ENCODE data around the gene IDI1.
"Not testable (repeated sequence)": the region's sequence is repeated elsewhere in the genome, so short reads cannot be mapped to it uniquely, and the experiment has no call there.

Gene IDI1

DNA sequence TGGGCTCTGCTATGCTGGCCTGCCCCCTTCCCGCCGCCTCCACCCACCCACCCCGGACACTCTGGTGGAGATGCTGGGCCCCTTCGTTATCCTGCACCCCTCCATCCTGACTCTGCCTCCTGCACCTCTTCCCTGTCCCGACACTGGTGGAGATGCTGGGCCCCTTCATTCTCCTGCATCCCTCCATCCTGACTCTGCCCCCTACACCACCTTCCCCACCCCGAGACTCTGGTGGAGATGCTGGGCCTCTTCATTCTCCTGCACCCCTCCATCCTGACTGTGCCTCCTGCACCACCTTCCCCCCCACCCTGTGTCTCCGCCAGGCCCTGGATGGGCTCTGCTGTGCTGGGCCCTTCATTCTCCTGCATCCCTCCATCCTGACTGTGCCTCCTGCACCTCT is 38.2 kb downstream of the IDI1 start:
- no peak for DNase-seq (ENCODE audit: low read depth)
- no peak overlapping the region for H3K4me3 ChIP-seq (ENCODE audit: low read depth, low read length)
- TF ChIP-seq, protein P1, sequence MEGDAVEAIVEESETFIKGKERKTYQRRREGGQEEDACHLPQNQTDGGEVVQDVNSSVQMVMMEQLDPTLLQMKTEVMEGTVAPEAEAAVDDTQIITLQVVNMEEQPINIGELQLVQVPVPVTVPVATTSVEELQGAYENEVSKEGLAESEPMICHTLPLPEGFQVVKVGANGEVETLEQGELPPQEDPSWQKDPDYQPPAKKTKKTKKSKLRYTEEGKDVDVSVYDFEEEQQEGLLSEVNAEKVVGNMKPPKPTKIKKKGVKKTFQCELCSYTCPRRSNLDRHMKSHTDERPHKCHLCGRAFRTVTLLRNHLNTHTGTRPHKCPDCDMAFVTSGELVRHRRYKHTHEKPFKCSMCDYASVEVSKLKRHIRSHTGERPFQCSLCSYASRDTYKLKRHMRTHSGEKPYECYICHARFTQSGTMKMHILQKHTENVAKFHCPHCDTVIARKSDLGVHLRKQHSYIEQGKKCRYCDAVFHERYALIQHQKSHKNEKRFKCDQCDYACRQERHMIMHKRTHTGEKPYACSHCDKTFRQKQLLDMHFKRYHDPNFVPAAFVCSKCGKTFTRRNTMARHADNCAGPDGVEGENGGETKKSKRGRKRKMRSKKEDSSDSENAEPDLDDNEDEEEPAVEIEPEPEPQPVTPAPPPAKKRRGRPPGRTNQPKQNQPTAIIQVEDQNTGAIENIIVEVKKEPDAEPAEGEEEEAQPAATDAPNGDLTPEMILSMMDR (IDR thresholded peaks at IDR 0.05; ENCODE audit: control insufficient read depth, extremely low read depth, insufficient read depth): no peak

DNA sequence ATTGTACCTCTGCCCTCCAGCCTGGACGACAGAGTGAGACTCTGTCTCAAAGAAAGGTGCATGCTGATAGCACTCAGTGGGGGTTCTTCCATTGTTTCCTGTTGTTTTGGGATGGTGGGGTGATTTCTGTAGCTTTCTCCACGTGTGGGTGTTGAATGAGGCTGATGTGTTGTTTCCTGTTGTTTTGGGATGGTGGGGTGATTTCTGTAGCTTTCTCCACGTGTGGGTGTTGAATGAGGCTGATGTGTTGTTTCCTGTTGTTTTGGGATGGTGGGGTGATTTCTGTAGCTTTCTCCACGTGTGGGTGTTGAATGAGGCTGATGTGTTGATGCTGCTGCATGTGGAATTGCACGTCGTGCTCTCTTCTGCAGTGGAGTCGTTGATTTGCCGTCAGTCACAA is 39.0 kb downstream of the IDI1 start:
- not testable (repeated sequence) for DNase-seq (ENCODE audit: low read depth); H3K4me3 ChIP-seq (ENCODE audit: low read depth, low read length)

DNA sequence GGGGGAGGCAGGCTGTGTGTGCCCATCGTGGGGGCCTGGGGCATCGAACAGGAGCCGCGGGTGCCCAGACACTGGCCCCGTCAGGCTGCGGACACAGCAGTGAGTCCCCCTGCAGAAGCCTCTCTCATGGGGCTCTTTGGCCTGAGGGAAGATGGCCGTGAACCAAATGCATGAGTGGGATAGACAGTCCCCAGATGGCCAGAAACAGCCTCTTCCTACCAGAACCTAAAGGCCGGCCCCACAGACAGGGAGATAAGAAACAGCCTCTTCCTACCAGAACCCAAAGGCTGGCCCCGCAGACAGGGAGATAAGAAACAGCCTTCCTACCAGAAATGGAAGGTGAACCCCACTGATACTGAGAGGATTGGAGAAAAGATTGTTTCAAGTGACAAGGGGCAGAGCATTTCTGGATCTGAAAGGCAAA is 39.8 kb downstream of the IDI1 start:
- TF ChIP-seq, protein P1 (IDR thresholded peaks at IDR 0.05; ENCODE audit: control insufficient read depth, extremely low read depth, insufficient read depth): no peak
- no peak for DNase-seq (ENCODE audit: low read depth)
- H3K4me3 ChIP-seq (ENCODE audit: low read depth, low read length): no peak overlapping the region

DNA sequence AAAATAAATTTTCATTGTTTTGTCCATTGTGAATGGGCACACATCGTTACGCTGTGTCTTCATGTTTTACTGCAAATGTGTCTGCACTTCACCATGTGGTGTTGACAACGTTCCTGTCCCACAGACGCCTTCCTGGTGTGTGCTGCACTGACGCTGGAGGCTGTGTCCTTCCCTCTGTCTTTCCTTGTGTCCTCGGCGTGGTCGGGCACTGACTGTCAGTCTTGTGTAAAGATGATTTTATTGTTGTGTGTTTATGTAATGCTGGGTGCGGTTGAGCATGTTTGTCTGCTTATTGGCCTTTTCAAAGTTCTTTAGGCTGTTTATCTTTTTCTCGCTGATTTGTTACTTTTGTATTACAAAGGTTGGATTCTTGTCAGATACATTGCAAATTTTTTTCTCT is 41.3 kb downstream of the IDI1 start:
- no peak overlapping the region for H3K4me3 ChIP-seq (ENCODE audit: low read depth, low read length)
- no peak for DNase-seq (ENCODE audit: low read depth)
- TF ChIP-seq, protein P1 (IDR thresholded peaks at IDR 0.05; ENCODE audit: control insufficient read depth, extremely low read depth, insufficient read depth): no peak

DNA sequence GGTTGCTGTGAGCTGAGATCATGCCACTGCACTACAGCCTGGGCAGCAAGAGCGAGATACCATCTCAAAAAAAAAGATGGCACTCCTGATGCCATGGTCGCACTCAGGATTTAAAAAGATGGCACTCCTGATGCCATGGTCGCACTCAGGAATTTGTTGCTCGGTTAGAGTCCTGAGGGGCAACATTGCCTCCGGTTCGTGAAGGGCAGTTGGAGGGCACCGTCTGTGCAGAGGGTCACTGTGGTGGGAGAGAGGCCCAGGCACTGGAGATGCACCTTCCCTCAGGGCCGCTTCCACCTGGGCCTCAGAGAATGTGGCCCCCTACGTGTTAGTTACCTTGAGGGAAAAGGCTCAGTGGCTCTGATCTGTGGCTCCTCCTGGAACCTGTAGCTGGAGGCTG is 42.3 kb downstream of the IDI1 start:
- TF ChIP-seq, protein P1 (IDR thresholded peaks at IDR 0.05; ENCODE audit: control insufficient read depth, extremely low read depth, insufficient read depth): no peak
- no peak overlapping the region for H3K4me3 ChIP-seq (ENCODE audit: low read depth, low read length)
- no peak for DNase-seq (ENCODE audit: low read depth)

DNA sequence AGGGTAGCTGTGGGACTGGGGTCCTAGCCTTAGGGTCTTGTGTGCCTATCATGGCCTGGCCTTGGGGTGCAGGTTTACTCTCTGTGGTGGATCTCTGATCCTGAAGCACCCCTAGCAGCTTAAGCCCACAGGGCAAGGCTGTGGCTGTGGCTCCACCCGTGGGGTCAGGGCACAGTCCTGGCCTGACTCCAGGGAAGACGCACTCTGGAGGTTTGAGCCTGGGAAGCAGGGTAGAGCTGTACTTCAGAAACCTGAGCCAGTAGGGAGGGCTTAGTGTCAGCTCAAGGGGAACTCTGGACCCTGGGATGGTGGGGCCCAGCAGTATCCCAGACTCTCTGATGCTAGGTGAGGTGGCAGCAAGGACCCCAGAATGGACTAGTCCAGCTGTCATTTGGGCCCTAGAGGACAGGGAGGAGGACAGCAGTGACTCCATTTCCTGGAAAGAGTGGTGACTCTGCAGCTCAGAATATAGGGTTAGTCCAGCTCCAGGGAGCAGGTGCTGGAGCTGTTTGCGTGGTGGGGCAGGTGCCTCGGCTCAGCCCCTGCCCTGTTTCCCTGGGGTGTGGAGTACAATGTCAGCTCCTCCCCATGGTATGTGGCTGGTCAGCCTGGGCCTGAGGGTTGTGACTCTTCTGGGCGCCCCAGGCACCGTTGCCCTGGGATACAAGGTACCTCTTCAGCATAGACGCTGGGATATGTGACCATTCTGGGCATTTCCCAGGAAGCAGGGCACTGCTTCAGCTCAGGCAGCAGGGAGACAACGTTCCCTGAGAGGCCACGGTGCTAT is 44.8 kb downstream of the IDI1 start:
- H3K4me3 ChIP-seq (ENCODE audit: low read depth, low read length): no peak overlapping the region
- TF ChIP-seq, protein P1 (IDR thresholded peaks at IDR 0.05; ENCODE audit: control insufficient read depth, extremely low read depth, insufficient read depth): no peak
- no peak for DNase-seq (ENCODE audit: low read depth)

DNA sequence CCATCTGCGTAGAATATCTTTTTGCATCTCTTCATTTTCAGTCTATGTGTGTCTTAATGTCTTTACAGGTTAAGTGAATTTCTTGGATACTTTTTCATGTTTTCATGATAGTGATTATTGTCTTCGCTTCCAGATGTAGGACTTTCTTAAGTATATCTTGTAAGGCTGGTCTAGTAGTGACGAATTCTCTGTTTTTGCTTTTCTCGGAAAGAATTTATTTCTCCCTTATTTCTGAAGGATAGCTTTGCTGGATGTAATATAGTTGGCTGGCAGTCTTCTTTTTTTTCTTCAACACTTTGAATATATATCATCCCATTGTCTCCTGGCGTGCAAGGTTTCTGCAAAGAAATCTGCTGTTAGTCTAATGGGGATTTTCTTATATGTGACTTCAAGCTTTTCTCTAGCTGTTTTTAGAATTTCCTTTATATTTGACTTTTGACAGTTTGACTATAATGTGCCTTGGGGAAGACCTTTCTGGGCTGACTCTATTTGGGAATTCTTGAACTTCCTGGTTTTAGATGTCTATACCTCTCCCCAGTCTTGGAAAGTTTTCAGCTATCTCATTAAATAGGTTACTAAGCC is 46.4 kb downstream of the IDI1 start:
- no peak overlapping the region for H3K4me3 ChIP-seq (ENCODE audit: low read depth, low read length)
- DNase-seq (ENCODE audit: low read depth): no peak
- TF ChIP-seq, protein P1 (IDR thresholded peaks at IDR 0.05; ENCODE audit: control insufficient read depth, extremely low read depth, insufficient read depth): no peak
